GM21390 (cell line): ENCODE data around the gene PPP1R37.
A peak's percentile ranks its signal among the peaks of the same experiment; 100 is the strongest.

Source experiments
- ATAC-seq: cut with Tn5 transposase; IDR thresholded peaks from one replicate; pipeline ENCODE4 v1.9.1; 2021; ENCODE audit not compliant: unreplicated experiment

PPP1R37 gene

GRCh38 chr19:45136507-45137178, 43.7 kb downstream of the PPP1R37 start:
- peak; percentile 11 for ATAC-seq

DNA sequence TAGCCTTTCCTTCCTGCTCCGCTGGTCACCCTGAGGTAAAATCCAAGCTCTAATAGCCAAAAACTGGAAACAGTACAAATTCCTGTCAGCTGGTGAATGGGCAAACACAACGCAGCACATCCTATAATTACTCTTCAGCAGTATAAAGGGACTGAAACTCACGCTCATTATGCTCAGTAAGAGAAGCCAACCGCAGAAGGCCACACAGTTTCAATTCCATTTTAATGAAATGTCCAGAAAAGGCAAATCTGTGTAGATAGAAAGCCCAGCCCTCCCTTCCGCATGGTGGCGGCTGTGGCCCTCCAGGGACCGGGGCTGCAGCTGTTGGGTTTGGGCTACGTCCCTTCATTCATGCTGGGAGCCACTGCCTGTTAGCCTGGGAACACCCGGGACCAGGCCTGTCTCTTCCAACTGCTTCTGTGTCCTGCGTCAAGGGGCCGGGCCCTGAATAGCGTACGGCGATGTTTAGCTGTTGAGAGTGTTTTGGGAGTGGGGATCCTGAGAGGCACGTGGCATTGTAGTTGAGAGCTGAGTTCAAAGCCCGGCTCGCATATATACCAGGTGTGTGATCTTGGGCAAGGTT, 44.3 kb downstream of the PPP1R37 start:
- peak; percentile 87 for ATAC-seq

- no peak for ATAC-seq
Measured at GRCh38 chr19:45138303-45138751, 45.3 kb downstream of the PPP1R37 start.

- no peak for ATAC-seq
Measured at GRCh38 chr19:45139286-45140143, 46.5 kb downstream of the PPP1R37 start.

DNA sequence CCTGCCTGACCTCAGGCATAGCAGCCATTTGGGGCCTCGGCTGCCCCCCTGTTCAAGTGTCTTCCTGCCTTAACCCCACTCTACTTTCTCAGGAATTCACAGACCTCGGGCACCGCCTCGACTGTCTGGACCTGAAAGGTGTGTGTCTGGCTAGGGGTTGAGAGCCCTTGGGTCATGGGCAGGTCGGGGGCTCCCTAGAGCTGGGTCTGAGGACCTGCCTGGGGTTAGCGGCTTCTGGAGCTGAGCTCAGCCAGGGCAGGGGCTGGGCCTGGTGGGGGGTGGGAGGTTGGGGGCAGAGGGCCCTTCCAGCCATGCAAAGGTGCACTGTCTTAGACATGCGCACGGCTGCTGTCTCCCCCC, 47.1 kb downstream of the PPP1R37 start:
- no peak for ATAC-seq

- no peak for ATAC-seq
Measured at GRCh38 chr19:45140533-45140932, 47.6 kb downstream of the PPP1R37 start.

DNA sequence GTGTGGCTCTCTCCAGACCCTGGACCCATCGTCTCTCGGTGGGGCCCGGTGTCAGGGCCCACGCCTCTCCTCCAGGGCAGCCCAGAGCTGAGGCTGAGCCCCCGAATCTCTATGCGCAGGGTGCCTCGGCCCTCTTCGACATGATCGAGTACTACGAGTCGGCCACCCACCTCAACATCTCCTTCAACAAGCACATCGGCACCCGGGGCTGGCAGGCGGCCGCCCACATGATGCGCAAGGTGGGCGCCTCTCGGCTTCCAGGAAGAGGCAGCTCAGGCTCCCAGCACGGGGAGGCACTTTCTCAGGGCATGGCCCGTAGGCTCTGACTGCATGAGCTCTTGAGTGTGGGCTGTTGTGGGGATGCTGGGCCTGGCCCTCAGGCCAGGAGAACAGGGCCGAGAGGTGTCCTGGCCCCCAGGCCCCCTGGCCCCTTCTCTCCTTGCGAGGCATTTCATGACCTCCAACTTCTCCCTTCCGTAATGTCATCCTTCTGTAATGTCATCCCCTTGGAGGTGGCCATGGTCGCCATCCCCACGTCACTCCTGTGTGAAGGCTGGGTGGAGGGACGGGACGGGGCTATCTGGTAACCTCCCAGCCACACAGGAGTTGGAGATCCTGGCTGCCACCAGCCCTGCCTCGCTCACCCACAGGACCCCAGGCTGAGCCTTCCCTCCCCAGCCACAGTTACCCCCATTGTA, 48.4 kb downstream of the PPP1R37 start:
- no peak for ATAC-seq

DNA sequence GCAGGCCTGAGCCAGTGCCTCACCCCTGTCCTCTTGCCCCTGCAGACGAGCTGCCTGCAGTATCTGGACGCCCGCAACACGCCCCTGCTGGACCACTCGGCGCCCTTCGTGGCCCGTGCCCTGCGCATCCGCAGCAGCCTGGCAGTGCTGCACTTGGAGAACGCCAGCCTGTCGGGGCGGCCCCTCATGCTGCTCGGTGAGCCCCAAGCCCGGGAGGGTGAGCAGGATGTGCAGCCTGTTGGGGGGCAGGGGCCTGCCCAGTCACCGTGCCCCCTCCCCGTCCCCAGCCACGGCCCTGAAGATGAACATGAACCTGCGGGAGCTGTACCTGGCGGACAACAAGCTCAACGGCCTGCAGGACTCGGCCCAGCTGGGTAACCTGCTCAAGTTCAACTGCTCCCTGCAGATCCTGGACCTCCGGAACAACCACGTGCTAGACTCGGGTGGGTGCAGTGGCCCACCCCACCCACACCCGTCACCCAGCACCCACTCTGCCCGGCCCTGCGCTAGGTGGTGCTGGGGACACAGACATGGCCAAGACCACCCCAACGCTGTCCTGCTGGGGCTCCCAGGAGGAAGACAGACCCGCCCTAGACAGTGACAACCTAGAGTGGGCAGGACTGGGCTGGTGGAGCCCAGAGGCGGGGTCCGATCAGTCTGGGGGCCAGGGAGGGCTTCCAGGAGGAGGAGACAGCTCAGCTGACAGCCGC, 49.2 kb downstream of the PPP1R37 start:
- ATAC-seq = no peak

DNA sequence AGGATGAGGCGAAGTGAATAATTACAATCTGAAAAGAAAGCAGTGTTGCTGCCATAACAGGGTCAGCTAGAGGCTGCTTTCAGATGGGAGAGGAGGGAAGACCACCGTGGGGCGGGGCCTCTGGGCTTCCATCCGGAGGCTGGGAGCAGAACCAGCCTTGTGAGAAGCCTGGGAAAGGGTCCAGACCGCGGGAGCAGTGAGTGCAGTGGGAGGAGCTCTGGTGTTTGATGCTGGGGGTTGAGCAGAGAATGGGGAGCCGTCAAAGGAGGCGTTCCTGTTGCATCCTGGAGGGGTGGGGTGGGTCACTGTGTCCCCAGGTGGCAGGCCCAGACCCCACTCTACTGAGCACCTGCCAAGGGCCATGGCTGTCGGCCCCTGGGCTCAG, 49.7 kb downstream of the PPP1R37 start:
- no peak for ATAC-seq

- no peak for ATAC-seq
Measured at GRCh38 chr19:45144431-45145269, 51.7 kb downstream of the PPP1R37 start.

- ATAC-seq = no peak
Measured at GRCh38 chr19:45145270-45146189, 52.6 kb downstream of the PPP1R37 start.

GRCh38 chr19:45146251-45146650, 53.3 kb downstream of the PPP1R37 start:
- ATAC-seq = no peak

- ATAC-seq = no peak
Measured at GRCh38 chr19:45146741-45147205, 53.8 kb downstream of the PPP1R37 start.

- no peak for ATAC-seq
Measured at GRCh38 chr19:45147835-45148676, 55.1 kb downstream of the PPP1R37 start.

DNA sequence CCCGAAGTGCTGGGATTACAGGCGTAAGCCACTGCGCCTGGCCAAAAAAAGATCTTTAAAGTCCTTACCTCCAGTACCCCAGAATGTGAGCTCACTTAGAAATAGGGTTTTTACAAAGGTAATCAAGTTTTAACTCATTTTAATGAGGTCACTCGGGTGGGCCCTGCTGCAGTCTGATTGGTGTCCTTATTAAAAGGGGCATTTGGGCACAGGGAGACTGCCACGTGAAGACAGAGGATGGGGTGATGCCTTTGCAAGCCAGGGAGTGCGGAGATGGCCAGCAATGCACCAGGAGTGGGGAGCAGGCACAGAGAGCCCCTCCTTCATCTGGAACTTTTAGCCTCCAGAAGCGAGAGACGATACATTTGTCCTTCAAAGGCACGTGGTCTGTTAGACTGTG, 56.1 kb downstream of the PPP1R37 start:
- ATAC-seq = no peak

DNA sequence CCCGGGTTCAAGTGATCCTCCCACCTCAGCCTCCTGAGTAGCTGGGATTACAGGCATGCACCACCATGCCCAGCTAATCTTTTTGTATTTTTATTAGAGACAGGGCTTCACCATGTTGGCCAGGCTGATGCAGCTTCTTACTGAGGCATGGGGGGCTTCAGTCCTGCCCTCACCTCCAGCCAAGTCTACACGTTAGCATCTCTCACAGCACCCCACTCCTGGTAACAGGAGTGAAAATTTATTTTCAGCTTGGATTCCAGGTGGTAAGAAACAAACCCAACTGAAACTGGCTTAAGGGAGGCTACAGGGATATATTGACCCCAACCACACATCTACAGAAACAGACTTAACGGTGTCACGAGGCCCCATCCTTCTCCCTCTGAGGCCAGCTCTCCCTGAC, 57.2 kb downstream of the PPP1R37 start:
- no peak for ATAC-seq

- no peak for ATAC-seq
Measured at GRCh38 chr19:45150751-45151281, 57.8 kb downstream of the PPP1R37 start.

DNA sequence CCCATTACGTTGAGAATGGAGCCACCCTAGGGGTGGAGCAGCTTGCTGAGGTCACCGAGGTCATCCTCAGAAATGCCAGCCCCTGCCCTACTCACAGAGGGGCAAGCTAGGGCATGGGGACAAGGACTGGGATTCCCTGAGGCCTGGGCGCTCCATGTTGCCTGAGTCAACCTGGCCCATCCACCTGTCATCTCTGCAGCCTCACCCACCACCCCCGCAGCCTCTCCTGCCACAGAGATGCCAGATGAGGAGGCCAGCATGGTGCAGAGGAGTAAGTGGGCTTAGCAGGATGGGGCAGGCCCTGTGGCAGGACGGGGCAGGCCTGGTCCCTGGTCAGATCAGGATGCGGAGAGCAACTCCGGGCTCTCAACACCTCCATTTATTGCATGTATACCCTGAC, 58.3 kb downstream of the PPP1R37 start:
- no peak for ATAC-seq
